Stimulated activated CD4-positive, alpha-beta T cell treated with anti-CD3 and anti-CD28 coated beads, TNF-alpha, amount 100 ng/mL, for 4 hours (primary cell): ENCODE results near the gene NT5DC1.
"Not testable (repeated sequence)": the region's sequence is repeated elsewhere in the genome, so short reads cannot be mapped to it uniquely, and the experiment has no call there.

Experiments used
- DNase-seq, 3 experiments: peaks; one replicate each; pipeline ENCODE4 v3.0.0-alpha.2; 2020; ENCODE audit warnings: low read depth in 3 of 3

NT5DC1 gene

DNA sequence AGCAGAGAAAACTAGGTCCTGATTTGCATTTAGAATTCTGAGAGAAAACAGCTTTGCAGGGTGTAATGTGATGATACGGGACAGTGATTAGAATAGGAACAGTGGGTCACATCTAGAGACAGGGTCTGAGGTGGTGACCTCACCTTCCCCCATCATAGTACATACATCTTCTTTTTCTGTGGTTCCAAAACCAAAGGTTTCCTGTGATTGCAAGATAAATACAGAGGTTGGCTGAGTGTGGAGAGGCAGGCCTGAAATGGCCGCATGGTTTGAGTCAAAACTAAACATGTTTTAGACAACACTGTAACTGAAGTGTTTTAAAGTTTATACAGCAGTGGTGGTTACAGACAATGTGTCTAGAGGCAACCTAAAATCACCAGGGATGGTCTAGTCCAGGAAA, 10.4 kb upstream of the NT5DC1 start:
- DNase-seq: no peak

DNA sequence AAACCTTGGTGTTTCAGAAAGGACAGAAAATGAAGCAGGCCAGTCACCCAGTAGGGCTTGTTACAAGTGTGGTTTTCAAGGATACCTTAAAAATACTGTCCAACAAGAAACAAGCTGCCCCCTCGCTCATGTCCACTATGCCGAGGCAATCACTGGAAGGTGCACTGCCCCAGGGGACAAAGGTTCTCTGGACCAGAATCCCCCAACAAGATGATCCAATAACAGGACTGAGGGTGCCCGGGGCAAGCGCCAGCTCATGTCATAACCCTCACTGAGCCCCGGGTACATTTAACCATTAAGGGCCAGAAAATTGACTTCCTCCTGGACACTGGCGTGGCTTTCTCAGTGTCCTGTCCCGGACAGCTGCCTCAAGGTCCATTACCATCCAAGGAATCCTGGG, 6.6 kb upstream of the NT5DC1 start:
- DNase-seq: no peak

- DNase-seq: not testable (repeated sequence)
Measured at GRCh38 chr6:116096048-116096759, 4.4 kb upstream of the NT5DC1 start.

DNA sequence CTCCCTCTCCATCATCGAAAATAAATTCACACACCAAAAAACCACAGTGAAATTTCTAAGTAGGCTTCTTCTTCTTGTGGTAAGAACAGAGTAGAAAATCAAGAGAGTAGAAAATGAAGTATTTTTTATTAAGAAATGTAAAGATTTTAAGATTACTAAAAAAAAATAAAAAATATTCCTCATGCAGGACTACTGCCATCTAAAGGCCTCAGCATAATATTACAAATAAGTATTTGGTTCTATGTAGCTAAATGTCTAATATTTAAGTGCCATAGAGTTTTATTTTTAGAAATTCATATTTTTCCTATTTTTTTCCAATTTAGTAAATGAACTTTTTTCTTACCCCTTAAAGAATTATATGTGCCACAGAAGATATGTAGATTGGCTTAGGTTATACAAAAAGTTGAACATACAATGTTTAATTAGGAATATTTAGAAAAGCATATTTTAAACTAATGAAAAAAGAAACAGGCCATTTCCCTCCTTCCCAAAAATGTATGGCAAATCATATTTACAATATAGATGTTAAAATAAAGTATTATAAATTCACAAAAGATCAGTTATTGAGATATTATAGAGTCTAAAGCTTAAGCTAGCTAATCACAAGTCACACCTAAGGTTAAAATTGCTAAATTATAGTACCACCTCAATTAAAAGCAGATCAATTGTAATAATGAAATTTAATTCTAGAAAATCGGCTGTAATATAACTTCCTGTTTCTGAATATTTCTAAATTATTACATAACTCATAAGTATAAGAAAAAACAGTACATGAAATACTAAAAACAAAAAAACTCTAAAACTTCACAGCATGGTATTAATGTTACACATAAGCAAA, 3.5 kb upstream of the NT5DC1 start:
- DNase-seq: no peak

DNA sequence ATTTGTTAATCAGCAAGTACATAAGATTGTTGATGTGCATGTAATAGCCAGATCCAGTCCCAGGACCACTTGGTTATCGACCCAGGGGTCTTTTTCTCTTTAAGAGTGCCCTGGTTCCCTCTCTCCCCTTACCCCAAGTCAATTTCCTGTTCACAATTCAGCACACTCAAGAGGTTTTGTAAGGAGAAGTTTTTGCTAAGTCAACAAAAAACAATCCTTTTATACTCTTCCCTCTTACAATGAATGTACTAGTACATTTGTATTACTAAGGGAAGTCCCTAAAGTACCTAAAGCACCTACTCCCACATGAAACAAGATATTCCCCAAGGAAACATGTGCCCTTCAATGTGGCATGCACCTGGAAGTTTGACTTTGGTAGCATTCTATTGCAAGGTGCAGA, 1.6 kb upstream of the NT5DC1 start:
- no peak for DNase-seq

GRCh38 chr6:116101302-116101718, 657 bp downstream of the NT5DC1 start:
- peak in 1 of 3 experiments; percentile 40 for DNase-seq

DNA sequence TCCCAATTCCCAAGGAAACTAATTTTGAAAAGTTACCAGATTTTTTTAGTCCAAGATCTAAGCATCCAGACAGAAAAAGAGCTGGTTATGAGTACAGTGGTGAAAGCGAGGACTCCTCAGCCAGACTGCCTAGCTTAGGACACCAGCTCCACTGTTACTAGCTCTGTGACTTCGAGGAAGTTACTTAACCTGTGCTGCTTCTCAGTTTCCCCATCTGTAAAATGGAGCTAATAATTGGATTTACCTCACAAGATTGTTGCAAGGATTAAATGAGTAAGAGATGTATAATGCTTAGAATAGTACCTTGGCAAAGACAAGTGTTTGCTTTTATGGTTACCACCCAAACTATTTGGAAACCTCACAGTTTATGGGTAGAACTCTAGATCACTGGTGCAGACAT, 1.1 kb downstream of the NT5DC1 start:
- DNase-seq: no peak

GRCh38 chr6:116102873-116103272, 2.2 kb downstream of the NT5DC1 start:
- no peak for DNase-seq

DNA sequence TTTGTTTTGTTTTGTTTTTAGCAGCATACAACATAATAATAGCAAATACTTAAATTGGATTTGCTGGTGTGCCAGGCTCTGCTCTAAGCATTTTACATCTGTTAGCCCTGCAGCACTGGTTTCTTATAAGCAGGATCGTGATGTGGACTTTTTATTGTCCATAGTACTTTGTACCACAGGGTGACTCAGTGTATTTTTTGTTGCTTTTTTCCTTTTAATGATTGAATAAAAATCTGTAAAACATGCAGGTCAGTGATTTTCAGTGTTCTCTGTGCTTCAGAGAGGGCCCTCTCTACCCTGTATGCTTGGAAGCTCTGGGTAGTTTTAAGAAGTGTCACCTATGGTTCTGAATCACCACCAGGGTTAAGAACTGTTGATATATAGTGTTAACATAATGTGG, 4.0 kb downstream of the NT5DC1 start:
- no peak for DNase-seq

GRCh38 chr6:116105247-116105646, 4.6 kb downstream of the NT5DC1 start:
- DNase-seq: no peak

DNA sequence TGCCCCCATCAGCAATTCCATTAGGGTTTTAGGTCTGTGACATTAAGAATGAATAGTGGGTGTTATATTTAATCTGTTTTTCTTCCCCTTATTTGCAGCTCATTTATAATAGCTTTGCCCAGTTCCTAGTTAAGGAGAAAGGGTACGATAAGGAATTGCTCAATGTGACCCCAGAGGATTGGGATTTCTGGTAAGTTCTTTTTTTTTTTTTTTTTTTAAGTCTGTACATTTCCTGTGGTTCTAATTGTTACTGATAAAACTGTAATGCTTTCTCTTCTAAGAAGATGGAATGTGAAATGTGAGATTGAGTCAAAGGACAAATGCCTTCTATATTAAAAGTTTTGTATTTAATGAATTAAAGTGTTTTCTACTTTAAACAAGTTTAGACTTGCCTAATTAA, 5.5 kb downstream of the NT5DC1 start:
- DNase-seq: no peak

DNA sequence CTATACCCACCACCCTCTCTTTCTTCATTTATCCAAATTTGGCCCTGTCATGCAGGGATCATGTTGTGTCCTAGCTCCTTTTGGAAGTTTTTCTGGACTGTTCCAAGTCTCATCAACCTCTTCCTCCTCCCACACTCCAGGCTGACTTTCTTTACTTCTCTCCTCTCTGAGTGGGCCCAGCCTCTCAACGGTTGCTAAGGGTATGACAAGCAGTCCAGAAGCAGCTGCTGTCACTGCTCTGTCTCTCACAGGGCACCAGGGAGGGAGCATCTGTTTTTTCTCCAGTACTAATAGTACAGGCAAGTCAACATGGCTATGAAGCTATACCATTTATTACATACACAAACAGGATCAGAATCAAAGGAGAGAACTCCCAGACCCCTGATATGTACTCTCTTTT, 8.2 kb downstream of the NT5DC1 start:
- DNase-seq: no peak

- DNase-seq: no peak
Measured at GRCh38 chr6:116111552-116112528, 11.2 kb downstream of the NT5DC1 start.

GRCh38 chr6:116113386-116113785, 12.7 kb downstream of the NT5DC1 start:
- DNase-seq: no peak

DNA sequence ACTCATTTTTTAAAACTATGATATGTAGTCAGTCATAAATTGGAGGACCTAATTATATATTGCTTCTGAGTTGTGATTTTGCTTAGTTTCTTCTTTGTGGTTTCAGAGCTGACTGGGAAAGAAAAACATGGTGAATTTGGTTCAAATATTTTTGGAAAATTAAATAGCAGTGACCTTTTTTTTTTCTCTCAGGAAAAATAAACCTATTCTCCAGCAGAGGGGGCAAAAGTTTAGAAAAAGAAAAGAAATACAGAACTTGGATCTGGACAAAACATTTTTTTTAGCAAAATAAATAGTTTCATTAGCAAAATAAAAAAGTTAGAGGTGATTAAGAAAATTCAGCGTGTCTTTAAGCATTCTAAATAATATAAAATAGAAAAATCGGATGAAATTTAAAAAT, 15.1 kb downstream of the NT5DC1 start:
- no peak for DNase-seq

- no peak for DNase-seq
Measured at GRCh38 chr6:116118608-116119007, 18.0 kb downstream of the NT5DC1 start.

DNA sequence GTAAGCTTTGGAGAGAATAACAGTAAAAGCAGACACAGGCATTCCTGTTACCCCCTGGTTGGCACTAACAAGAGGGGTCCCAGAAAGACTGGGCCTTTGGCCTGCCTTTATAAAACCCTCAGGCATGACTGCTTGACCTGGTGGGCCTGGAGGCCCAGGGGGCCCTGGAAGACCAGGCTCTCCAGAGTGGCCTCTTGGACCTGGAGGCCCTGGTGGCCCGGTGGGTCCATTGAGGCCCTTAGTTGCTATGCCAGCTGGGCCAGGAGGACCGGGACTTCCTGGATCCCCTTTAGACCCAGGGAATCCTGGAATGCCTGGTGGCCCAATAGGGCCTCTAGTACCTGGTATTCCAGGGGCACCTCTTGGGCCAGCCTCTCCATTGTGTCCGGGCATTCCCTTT, 19.8 kb downstream of the NT5DC1 start:
- DNase-seq: no peak

GRCh38 chr6:116126032-116126431, 25.4 kb downstream of the NT5DC1 start, which contains the start of gene COL10A1:
TSS of gene COL10A1 (minus strand) at chr6:116126132. CDS start at chr6:116125492, 640 bp downstream.
- no peak for DNase-seq

DNA sequence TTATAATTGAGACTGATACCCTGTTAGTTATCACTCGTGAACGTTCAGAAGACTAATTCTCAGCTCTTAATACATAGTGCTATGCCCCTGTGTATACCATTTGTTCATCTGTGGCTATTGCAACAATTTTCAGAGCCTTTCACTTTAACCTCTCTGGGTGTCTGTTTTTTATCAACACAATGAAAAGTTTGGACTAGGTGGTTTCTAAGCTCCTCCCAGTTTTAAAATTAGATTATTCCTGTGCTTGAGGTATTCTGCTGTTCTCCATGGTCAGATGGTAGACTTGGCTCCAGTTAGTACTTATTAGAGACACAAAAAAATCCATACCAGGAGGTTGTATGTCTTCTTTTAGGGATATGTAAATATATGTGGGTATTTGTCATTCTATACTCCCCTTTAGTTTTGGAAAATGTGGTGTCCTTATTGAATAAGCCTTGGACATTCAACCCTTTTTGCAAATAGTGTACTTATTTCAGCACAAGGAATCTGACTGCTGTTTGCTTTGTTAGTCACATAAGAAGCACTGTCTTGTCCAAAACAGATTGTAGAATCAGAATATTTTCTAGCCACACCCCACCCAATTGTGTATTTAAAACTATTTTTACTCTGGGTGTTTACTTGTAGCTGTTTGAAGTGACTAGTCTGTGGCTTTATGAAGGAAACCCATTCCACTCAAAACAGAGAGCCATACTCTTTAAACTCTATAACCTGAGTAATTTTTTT, 27.3 kb downstream of the NT5DC1 start:
- no peak for DNase-seq

- DNase-seq: no peak
Measured at GRCh38 chr6:116133453-116133852, 32.8 kb downstream of the NT5DC1 start.

DNA sequence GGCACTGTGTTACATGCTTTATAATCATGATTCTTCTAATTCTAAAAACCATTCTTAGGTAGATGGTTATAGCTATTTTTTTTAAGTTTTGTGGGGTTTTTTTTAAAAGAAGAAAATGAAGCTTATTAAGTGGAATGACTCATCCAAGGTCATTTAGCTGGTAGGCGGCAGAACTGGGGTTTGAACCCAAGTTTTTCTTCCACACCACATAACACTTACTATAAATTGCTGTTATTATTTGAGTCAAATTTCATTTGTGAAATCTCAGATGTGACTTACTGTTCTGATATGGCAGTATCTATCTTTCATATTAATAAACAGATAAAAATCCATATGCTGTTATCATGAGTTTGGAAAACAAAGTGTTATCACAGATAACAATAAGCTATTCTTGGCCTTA, 35.7 kb downstream of the NT5DC1 start:
- no peak for DNase-seq
